ENCODE data around the gene CLNK. TPM values are rescaled to one million over a fixed set of nuclear protein-coding genes. Genes with fewer than 3 reads are reported as not detected.

CLNK gene
- total and polyA plus RNA-seq, 2 donors from 2014 or later = 2.8 to 4.8 TPM

GRCh38 chr4:10502717-10503116 lies 181.9 kb downstream of the CLNK start:
- TF ChIP-seq CTCF (IDR thresholded peaks at IDR 0.05; ENCODE audit: borderline replicate concordance, extremely low read depth, insufficient read depth) = no peak
- FAIRE-seq (no peak), DNase-seq (no peak)
- Histone ChIP-seq H3K36me3 (ENCODE audit: control insufficient read depth in 2 of 3, insufficient read depth in 3 of 3, low read length in 3 of 3) (no peaks in the 10 kb centered on the region), H3K9me3 (ENCODE audit: control insufficient read depth in 2 of 3, insufficient read depth in 1 of 3, low read length in 3 of 3) (no peaks in the 10 kb centered on the region), H3K4me3 (ENCODE audit: low read length in 3 of 3) (no peak overlapping the region), H3K27ac (ENCODE audit: low read depth in 2 of 2, low read length in 2 of 2) (no peak overlapping the region), H3K9ac (ENCODE audit: low read length in 3 of 3) (no peak overlapping the region), H3K4me1 (ENCODE audit: control insufficient read depth in 2 of 3, insufficient read depth in 2 of 3, low read depth in 1 of 3, low read length in 3 of 3) (no peaks in the 10 kb centered on the region), H3K27me3 (ENCODE audit: control insufficient read depth, insufficient read depth, low read length) (no peaks in the 10 kb centered on the region)
- intact Hi-C loops (cut with DNase I) = no loop called here

- Histone ChIP-seq H3K36me3 (ENCODE audit: control insufficient read depth in 2 of 3, insufficient read depth in 3 of 3, low read length in 3 of 3) (no peaks in the 10 kb centered on the region), H3K27ac (ENCODE audit: low read depth in 2 of 2, low read length in 2 of 2) (no peak overlapping the region), H3K9me3 (ENCODE audit: control insufficient read depth in 2 of 3, insufficient read depth in 1 of 3, low read length in 3 of 3) (no peaks in the 10 kb centered on the region), H3K27me3 (ENCODE audit: control insufficient read depth, insufficient read depth, low read length) (no peaks in the 10 kb centered on the region), H3K9ac (ENCODE audit: low read length in 3 of 3) (no peak overlapping the region), H3K4me1 (ENCODE audit: control insufficient read depth in 2 of 3, insufficient read depth in 2 of 3, low read depth in 1 of 3, low read length in 3 of 3) (no peaks in the 10 kb centered on the region), H3K4me3 (ENCODE audit: low read length in 3 of 3) (no peak overlapping the region)
- intact Hi-C loops (cut with DNase I) = no loop called here
- DNase-seq = no peak
- no peak for TF ChIP-seq CTCF (IDR thresholded peaks at IDR 0.05; ENCODE audit: borderline replicate concordance, extremely low read depth, insufficient read depth)
- no peak for FAIRE-seq
Measured at GRCh38 chr4:10500776-10501175, 183.8 kb downstream of the CLNK start.

- no peaks in the 10 kb centered on the region for H3K27me3 ChIP-seq (ENCODE audit: control insufficient read depth, insufficient read depth, low read length)
- H3K27ac ChIP-seq (ENCODE audit: low read depth in 2 of 2, low read length in 2 of 2) = no peak overlapping the region
- intact Hi-C loops (cut with DNase I) = no loop called here
- DNase-seq (no peak), FAIRE-seq (no peak)
- H3K36me3 ChIP-seq (ENCODE audit: control insufficient read depth in 2 of 3, insufficient read depth in 3 of 3, low read length in 3 of 3) = no peaks in the 10 kb centered on the region
- no peaks in the 10 kb centered on the region for H3K4me1 ChIP-seq (ENCODE audit: control insufficient read depth in 2 of 3, insufficient read depth in 2 of 3, low read depth in 1 of 3, low read length in 3 of 3)
- H3K4me3 ChIP-seq (ENCODE audit: low read length in 3 of 3) = no peak overlapping the region
- H3K9me3 ChIP-seq (ENCODE audit: control insufficient read depth in 2 of 3, insufficient read depth in 1 of 3, low read length in 3 of 3) = no peaks in the 10 kb centered on the region
- TF ChIP-seq CTCF (IDR thresholded peaks at IDR 0.05; ENCODE audit: borderline replicate concordance, extremely low read depth, insufficient read depth) = no peak
- H3K9ac ChIP-seq (ENCODE audit: low read length in 3 of 3) = no peak overlapping the region
Measured at GRCh38 chr4:10496200-10496599, 188.4 kb downstream of the CLNK start.

GRCh38 chr4:10495651-10496050 lies 188.9 kb downstream of the CLNK start:
- Histone ChIP-seq H3K9ac (ENCODE audit: low read length in 3 of 3) (no peak overlapping the region), H3K4me3 (ENCODE audit: low read length in 3 of 3) (no peak overlapping the region), H3K27ac (ENCODE audit: low read depth in 2 of 2, low read length in 2 of 2) (no peak overlapping the region), H3K27me3 (ENCODE audit: control insufficient read depth, insufficient read depth, low read length) (no peaks in the 10 kb centered on the region), H3K4me1 (ENCODE audit: control insufficient read depth in 2 of 3, insufficient read depth in 2 of 3, low read depth in 1 of 3, low read length in 3 of 3) (no peaks in the 10 kb centered on the region), H3K36me3 (ENCODE audit: control insufficient read depth in 2 of 3, insufficient read depth in 3 of 3, low read length in 3 of 3) (no peaks in the 10 kb centered on the region), H3K9me3 (ENCODE audit: control insufficient read depth in 2 of 3, insufficient read depth in 1 of 3, low read length in 3 of 3) (no peaks in the 10 kb centered on the region)
- TF ChIP-seq CTCF (IDR thresholded peaks at IDR 0.05; ENCODE audit: borderline replicate concordance, extremely low read depth, insufficient read depth) = no peak
- intact Hi-C loops (cut with DNase I) = no loop called here
- DNase-seq (no peak), FAIRE-seq (no peak)
